Activated CD4-positive, alpha-beta T cell treated with anti-CD3 and anti-CD28 coated beads, Interleukin-2, amount 50 U/mL, for 1 hour (primary cell): ENCODE measurements around the gene GTF2IRD1.
A peak's percentile ranks its signal among the peaks of the same experiment; 100 is the strongest.
"Not testable (repeated sequence)": the region's sequence is repeated elsewhere in the genome, so short reads cannot be mapped to it uniquely, and the experiment has no call there.

Experiments used
- DNase-seq: peaks from one replicate; pipeline ENCODE4 v3.0.0-alpha.2; 2020

The GTF2IRD1 gene

DNA sequence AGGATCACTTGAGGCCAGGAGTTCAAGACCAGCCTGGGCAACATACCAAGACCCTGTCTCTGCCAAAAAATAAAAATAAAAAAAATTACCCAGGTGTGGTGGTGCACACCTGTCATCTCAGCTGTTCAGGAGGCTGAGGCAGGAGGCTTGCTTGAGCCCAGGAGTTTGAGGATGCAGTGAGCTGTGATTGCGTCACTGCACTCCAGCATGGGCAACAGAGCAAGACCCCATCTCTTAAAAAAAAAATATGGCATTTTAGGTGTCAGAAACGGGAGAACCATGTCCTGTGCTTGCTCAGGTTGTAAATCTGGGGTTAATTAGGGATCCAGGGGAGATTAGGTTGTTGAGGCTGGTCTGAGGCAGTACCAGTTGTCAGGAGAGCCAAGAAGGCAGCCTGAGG lies 64.9 kb downstream of the GTF2IRD1 start:
- DNase-seq, result no peak

DNA sequence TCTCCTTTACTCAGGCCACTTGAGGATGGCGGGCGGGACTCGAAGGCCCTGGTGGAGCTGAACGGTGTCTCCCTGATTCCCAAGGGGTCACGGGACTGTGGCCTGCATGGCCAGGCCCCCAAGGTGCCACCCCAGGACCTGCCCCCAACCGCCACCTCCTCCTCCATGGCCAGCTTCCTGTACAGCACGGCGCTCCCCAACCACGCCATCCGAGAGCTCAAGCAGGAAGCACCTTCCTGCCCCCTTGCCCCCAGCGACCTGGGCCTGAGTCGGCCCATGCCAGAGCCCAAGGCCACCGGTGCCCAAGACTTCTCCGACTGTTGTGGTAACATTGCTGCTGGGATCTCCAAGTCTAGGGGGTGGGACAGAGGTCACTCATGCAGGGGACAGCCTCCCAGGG lies 65.7 kb downstream of the GTF2IRD1 start:
- DNase-seq, result no peak

DNA sequence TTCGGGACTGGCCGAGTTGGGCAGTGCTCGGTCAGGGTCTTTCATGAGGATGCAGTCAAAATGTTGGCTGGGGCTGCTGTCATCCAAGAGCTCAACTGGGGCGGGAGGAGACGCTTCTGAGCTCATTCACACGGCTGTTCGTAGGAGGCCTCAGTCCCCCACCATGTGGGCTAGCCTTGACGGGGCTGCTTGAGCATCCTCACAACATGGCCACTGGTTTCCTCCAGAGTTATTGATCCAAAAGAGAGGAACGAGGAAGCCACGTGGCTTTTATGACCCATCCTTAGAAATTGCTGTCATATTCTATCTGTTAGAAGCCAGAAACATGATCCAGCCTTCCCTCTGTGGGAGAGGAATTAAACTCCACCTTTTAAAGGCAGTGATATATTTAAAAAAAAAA lies 68.1 kb downstream of the GTF2IRD1 start:
- DNase-seq, result no peak

DNA sequence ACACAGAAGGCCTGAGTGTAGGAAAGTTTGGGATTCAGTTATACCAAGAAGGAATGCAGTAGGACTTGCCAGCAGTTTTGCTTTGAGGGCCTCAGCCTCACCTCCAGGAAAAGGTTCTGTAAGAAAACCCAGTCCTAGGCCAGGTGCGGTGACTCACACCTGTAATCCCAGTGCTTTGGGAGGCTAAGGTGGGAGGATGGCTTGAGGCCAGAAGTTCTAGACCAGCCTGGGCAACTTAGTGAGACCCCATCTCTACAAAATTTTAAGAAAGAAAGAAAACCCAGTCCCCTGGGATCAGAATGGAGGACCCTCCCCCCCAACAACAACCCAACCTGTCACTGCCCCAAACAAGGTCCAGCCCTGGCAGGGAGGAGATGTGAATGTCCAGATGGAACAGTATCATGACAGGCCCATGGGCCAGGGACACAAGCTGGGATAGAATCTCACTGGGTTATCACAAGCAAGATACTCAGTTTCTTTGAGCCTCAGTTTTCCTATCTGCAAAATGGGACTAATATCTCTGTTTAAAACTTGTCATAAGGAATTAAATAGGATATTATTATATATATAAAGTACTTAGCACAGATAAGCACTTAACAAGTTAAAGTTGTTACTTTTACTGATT lies 68.7 kb downstream of the GTF2IRD1 start:
- no peak for DNase-seq

DNA sequence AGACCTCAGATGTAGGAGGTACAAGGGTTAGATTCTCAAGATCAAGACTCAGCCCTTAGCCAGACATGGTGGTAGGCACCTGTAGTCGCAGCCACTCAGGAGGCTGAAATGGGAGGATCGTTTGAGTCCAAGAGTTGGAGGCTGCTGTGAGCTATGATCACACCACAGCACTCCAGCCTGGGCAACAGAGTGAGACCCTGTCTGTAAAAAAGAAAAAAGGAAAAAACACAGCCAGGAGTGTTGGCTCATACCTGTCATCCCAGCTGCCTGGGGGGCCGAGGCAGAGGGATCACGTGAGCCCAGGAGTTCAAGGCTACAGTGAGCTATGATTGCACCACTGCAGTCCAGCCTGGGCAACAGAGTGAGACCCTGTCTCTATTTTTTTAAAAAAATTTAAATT lies 69.3 kb downstream of the GTF2IRD1 start:
- no peak for DNase-seq

DNA sequence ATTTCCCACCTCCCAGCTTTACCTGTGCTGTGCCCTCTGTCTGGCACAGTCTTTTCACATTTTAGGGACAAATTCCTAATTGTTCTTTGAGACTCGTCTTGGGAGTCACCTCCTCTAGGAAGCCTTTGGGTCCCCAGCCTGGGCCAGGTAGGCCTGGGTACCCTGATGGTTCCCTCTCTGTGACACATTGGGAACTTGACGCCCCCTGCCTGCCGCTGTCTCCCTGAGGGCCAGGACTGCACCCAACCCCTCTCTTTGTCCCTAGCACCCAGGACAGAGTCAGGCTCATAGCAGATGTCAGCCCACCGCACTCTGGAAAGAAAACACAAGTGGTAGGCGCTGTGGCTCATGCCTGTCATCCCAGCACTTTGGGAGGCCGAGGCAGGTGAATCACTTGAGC lies 71.4 kb downstream of the GTF2IRD1 start:
- no peak for DNase-seq

DNA sequence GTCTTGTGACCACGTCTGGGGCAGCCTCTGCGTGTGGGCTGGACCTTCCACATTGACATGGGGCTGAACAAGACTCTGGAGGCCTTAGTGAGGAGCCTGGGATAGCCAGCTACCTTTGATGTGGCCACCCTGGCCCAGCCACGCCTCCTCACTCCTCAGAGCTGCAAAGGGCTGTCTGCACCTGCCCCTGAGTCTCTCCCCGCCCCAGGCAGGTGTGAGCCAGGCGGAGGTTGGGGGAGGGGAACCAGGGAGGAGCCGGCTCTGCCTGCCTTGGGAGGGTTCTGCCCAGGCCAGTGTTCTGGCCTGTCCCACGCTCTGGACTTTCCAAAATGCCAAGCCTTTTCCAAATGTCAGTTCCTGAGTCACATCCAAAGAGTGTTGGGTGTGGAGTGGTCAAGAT lies 72.2 kb downstream of the GTF2IRD1 start:
- DNase-seq, result no peak

DNA sequence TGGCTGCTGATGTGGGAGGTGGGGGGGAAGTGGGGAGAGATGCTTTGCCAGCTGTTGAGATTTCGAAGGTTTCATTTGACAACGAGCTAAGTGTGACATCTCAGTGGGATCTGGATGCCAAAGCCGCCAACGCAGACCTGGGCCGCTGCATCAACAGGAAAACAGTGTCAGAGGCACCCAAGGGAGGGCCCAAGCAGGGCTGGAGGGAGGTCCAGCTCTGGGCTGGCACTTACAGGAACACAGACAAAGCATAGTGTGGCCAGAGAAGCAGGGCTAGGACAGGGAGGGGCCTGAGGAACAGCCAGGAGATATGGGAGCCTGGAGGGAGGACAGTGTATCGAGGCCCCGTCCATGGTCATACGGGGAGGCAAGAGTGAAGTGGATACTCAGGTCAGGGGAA lies 73.1 kb downstream of the GTF2IRD1 start:
- DNase-seq, result no peak

DNA sequence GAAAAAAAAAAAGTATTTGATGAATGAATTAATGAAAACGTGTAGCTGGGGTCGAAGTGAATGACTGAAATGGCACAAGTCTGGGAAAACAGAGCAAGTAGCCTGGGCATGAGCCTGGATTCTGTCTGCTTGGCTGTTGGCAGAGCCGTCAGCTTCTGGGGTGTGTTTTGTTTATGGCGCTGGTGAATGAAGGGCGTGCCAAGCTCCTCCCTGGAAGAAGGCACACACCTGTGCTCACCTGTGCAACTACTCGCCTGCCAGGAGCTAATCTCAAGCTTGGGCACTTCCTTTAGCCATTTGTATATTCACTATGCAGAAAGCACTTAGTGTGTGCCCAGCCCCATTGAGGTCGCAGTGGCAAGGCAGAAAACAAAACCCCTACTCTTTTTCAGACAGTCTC lies 74.1 kb downstream of the GTF2IRD1 start:
- DNase-seq, result no peak

DNA sequence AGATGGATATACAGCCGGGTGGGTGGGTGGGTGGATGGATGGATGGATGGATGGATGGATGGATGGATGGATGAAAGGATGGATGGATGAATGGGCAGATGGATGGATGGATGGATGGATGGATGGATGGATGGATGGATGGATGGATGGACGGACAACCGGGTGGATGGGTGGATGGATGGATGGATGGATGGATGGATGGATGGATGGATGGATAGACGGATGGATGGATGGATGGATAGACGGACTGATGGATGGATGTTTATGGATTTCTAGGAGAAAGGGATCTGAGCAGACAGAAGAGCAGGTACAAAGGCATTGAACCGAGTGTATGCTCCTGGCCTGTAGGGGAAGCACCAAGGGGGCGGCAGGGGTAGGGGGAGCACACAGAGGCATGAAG lies 75.1 kb downstream of the GTF2IRD1 start:
- not testable (repeated sequence) for DNase-seq

DNA sequence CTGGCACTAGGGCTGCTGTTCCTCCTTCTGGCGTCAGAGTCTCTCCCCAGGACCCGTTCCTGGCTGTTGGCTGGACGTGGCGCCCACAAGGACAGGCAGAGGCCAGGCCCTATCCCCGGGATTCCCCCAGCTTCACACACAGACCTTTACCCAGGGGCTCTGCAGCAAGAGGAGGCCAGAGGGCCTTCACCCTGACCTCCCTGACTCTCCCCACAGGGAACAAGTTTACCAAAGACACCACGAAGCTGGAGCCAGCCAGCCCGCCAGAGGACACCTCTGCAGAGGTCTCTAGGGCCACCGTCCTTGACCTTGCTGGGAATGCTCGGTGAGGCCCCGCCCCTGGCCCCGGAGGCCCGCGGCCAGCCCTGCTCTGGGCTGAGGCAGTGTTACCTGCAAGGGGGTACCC lies 82.2 kb downstream of the GTF2IRD1 start:
- no peak for DNase-seq

DNA sequence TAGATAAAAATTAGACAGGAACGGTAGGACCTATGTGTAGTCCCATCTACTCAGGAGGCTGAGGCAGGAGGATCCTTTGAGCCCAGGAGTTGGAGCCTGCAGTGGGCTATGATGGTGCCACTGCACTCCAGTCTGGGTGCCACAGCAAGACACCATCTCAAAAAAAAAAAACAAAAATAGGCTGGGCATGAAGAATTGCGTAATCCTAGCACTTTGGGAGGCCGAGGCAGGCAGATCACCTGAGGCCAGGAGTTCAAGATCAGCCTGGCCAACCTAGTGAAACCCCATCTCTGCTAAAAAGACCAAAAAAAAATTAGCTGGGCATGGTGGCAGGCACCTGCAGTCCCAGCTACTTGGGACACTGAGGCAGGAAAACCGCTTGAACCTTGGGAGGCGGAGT lies 88.2 kb downstream of the GTF2IRD1 start:
- not testable (repeated sequence) for DNase-seq

DNA sequence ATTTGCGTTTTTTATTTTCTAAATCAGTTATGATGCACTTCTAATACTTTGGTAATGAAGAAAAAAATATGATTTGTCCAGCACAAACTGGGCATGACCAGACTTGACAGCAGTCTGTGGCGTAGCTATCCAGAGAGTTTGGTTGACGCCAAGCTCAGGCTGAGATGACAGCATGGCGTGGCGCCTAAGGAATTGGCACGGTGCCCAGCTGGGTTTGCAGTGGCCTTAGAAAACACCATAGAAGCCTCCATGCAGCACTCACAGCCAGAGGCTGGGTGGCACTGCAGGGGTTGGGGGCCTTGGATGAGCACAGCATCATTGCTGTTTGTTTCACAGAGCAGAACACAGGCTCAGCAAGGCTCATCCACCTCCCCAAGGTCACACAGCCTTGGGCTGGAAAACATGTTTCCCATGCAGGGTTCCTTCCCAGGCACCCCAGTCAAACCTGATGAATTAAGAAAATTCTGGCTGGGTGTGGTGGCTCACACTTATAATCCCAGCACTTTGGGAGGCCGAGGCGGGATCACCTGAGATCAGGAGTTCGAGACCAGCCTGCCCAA lies 88.9 kb downstream of the GTF2IRD1 start:
- DNase-seq, result no peak

DNA sequence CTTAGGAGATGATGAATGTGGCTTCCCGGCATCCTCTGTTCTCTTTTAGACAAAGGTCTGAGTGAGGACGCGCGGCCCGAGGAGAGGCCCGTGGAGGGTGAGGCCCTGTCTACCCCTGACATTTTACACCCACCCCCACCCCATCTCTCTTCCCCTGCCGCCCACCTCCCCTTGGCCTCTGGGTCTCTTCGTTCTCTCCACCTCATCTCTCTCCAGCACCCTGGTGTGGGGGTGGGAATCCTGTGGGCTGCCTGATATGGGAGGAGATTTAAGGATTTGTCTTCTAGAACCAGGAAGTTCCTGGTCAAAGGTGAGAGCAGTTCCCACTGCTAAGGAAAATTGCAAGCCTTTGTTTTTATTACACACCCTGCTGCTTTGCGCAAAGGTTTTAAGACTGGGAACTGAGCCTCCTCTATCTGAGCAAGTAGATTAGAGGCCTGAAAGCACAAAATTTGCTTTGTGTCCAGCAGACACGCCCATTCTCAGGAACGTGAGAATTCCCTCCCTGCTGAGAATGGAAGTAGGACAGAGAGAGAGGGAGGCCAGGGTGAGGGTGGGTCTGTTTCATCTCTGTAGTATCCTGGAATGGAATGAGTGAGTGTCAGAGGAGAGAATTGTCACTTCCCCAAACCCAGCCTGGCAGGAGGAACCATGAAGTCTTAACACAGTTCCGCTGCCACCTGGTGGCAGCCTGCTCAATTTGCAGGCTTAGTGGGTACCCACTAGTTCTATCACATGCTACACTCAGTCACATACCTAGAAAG lies 91.2 kb downstream of the GTF2IRD1 start:
- no peak for DNase-seq

DNA sequence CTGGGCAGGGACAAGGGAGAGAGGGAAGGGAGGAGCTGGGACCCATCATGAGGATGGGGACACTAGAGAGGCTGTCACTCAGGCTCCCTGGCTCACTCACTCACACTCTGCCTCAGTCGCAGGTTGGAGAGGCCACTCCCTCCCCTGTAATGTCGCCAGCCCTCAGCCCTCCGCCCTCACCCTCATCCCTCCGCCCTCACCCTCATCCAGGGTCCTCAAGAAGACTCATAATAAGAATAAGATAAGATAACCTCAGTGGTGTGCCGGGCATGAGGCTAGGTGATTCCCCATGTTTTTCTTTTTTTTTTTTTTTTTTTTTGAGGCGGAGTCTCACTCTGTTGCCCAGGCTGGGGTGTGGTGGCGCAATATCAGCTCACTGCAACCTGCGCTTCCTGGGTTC lies 92.2 kb downstream of the GTF2IRD1 start:
- DNase-seq, result no peak

DNA sequence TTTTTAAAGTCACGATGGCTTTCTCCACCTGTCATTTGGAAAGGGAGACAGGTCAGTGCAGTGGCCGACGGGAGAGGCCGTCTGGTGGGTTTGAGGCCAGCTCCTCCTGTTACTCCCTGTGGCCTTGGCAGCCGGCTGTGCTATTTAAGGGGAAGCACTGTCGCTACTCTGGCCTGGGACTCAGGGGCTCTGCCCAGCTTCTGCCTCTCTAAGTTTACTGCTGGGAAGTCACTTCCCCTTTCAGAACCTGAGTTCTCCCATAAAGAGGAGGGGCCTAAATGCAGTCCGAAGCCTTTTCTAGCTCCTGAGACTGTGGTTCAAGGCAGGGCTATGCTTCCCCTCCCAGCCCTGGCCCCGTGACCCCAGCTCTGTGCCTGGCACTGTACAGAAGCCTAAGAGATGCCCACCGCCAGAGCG lies 99.9 kb downstream of the GTF2IRD1 start:
- DNase-seq, result not testable (repeated sequence)

DNA sequence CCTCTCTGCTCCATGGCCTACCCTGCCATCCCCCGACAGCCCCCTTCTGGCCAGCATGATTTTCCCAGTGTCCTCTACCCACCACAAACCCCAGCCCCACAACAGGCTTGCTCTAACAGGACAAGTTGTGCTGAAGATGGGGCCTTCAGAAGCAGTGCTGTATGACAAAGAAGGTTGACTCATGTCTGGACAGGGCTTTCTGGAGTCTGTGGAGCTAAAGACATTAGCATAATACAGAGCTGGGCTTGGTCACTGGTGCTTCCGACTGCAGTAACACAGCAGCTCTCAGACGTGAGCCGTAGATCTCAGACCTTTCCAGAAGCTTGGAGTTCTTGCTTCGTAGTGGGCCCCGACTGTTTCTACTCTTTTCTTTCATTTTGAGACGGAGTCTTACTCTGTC lies 100.5 kb downstream of the GTF2IRD1 start:
- no peak for DNase-seq

DNA sequence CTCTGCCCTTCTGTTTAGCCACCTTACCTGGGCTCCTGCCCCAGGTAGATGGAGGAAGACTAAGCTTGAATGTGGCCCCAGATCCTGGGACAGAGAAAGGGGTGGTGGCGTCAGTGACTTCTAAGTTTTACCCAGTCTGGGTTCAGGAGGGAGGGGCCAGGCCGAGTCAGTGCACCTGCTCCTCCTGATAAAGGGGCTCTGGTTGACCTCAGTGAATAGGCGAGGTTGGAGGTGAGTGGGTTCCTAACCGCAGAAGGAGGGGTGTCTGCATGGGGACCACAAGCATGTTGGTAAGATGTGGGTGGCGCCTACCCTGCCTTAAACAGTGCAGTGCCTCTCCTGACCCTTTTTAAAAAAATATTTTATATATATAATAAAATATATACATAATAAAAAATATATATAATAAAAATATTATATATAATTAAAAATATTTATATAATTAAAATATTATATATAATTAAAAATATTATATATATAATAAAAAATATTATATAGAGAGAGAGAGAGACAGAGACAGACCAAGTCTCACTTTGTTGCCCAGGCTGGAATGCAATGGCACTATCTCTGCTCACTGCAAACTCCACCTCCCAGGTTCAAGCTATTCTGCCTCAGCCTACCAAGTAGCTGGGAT lies 106.5 kb downstream of the GTF2IRD1 start:
- DNase-seq, result no peak

DNA sequence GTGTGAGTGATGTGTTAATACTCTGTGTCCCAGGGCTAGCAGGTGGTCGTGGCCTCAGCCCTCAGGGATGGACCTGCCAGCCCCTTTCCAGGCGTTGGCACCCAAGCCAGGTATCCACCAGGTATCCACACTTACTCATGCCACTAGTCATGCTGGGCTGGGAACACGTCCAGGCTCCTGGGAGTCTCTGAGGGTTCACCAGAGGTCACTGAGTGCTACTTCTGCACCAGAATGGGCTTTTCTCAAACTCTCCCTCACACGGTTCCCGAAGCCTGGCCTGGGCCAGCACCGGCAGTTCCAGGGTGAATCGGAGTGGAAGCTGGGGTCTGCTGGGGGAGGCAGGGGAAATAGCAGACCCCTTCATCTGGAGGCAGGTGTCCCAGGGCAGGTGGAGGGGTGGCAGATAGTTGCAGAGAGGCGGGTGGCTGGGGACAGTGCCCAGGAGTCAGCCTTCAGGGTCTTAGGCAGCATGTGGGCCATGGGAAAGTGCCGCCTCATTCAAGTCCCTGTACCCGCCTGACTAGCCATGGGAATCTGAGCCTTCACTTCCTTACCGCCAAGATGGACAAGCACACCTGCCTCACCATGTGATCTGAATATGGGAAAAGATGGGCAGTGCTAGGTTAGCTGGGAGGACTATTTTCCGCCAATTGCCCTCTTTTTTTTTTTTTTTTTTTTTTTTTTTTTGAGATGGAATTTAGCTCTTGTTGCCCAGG lies 108.3 kb downstream of the GTF2IRD1 start:
- DNase-seq, result no peak

DNA sequence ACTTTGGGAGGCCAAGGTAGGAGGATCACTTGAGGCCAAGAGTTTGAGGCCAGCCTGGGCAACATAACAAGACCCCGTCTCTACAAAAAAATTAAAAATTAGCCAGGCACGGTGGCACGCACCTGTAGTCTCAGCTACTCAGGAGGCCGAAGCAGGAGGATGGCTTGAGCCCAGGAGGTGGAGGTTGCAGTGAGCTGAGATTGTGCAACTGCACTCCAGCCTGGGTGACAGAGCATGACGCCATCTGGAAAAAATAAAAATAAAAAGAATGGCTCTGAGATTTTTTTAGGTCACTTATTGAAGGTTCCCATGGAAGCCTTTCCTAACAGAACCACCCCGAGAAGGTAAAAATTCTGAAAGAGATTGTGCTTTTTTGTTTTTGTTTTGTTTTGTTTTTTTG lies 109.9 kb downstream of the GTF2IRD1 start:
- DNase-seq, result not testable (repeated sequence)

DNA sequence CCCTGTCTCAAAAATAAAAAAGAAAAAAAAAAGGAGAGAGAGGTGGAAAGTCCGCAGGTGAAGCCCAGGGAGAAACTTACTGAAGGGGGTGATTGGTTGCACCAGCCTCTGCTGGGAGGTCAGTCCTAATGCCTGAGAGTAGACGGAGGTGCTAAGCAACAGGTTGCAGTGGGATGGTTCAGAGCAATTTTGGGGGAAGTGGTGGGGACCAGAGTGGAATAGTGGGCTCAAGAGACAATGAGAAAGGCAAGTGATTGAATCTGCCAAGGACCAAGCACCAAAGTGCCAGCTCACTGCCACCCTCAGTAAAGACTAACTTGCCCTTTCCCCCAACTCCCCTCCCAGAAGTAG lies 113.6 kb downstream of the GTF2IRD1 start:
- no peak for DNase-seq

DNA sequence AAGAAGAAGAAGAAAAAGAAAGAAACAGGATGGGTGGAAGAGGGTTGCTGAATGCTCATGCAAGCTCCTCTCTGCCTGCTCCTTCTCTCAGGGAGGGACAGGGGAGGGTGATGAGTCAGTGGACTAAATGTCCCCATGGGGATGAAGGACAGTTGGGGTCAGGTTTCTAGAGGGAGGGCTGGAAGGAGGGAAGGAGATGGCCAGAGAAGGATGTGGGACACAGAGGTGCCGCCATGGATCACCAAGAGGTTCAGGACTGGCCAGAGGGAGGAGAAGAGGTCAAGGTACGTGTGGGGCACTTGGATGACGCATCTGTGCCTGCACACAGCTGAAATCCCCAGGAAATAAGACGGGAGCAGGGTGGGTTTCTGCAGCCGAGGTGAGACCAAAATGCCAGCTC lies 115.0 kb downstream of the GTF2IRD1 start:
- DNase-seq, result no peak

DNA sequence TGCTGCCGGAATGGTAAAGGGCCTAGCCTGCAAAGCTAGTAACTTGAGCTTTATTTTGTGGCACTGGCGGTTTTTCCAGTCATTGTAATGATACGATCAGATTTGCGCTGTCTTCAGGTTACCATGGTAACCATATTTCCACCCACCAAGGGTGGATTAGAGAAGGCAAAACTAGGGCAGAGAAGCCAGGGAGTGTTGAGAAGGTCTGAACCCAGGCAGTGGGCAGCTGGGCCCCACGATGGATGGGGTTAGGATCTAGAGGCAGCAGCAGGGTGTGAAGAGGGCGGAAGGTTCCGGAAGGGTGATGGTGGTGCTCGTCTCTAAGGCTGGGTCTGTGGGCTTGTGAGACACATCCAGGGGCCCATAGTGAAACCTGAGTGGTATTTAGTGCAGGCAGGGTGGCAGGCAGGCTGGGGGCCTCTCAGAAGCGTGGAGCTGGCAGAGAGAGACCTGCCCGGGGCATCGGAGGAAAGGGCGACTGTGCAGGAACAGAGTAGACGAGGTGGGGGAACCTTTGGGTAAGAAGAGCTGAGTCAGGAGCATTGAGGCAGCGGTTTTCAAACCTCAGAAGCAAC lies 115.9 kb downstream of the GTF2IRD1 start:
- peak; percentile 20 for DNase-seq
